ENCODE results near the gene FAM78A.

- TF ChIP-seq MAX (IDR thresholded peaks at IDR 0.05) = no peak
- no peak for TF ChIP-seq POLR2A (IDR thresholded peaks at IDR 0.05; ENCODE audit: control extremely low read depth in 1 of 2, low read depth in 2 of 2, low read length in 2 of 2)
- no peak for TF ChIP-seq ZNF274 (IDR thresholded peaks at IDR 0.05; ENCODE audit: borderline replicate concordance, extremely low read depth, low read length)
- TF ChIP-seq SRF (IDR thresholded peaks at IDR 0.05; ENCODE audit: low read depth, low read length) = no peak
- no peak for TF ChIP-seq CTCF (IDR thresholded peaks at IDR 0.05; ENCODE audit: control extremely low read depth in 1 of 3, insufficient read depth in 1 of 3, low read depth in 1 of 3, low read length in 3 of 3)
- no peak for TF ChIP-seq GTF2F1 (IDR thresholded peaks at IDR 0.05; ENCODE audit: borderline replicate concordance, low read depth, low read length)
- TF ChIP-seq ATF2 (IDR thresholded peaks at IDR 0.05; ENCODE audit: low read length) = no peak
- TF ChIP-seq POLR2AphosphoS5 (IDR thresholded peaks at IDR 0.05; ENCODE audit: low read depth, low read length) = no peak
- TF ChIP-seq CHD7 (IDR thresholded peaks at IDR 0.05; ENCODE audit: insufficient replicate concordance, low read length) = no peak
- TF ChIP-seq EP300 (IDR thresholded peaks at IDR 0.05; ENCODE audit: borderline replicate concordance in 1 of 2, low read depth in 2 of 2, low read length in 2 of 2) = no peak
Measured at GRCh38 chr9:131302244-131303075, 26.1 kb upstream of the FAM78A start.

Measured in H1 (cell line).